ENCODE measurements around the gene STK25.
A peak's percentile ranks its signal among the peaks of the same experiment; 100 is the strongest.
"Not testable (repeated sequence)": the region's sequence is repeated elsewhere in the genome, so short reads cannot be mapped to it uniquely, and the experiment has no call there.

The STK25 gene

GRCh38 chr2:241507430-241508239, 749 bp downstream of the STK25 start:
- peak; percentile 16 to 26 for DNase-seq

- DNase-seq, result no peak
These were observed 1.5 kb downstream of the STK25 start for GRCh38 chr2:241506793-241507429.

GRCh38 chr2:241506317-241506716, 2.1 kb downstream of the STK25 start:
- not testable (repeated sequence) for DNase-seq

GRCh38 chr2:241505781-241506201, 2.6 kb downstream of the STK25 start:
- DNase-seq, result no peak

DNA sequence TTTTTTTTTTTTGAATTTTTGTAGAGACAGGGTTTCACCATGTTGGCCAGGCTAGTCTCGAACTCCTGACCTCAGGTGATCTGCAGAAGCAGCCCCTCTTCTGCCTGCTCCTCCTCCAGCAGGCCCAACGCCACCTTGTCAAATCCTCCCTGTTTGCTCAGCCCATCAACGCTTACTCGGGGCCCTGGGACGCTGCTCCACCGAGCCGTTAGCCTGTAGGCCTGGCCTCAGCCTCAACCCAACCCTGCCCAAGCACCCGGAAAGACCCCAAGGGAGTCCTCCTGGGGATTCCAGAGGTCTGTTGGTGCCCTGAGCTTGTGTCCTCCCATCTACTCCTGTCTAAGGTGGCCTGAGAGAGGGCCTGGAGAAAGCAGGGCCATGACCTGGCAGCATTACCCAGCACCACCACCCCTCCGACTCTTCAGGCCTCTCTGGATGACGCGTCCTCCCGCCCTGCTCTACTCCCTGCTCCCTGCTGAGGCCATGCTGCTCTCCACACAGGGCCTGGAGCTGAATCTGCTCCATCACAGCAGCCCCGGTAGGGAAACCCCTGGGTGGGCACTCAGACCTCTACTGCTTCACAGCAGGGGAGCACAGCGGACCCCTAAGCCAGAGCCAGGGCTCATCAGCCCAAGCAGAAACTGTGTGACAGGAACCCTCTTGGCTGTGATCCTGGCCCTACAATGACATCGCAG, 3.2 kb downstream of the STK25 start:
- no peak for DNase-seq

- DNase-seq, result no peak
These were observed 4.5 kb downstream of the STK25 start for GRCh38 chr2:241503776-241504392.

DNA sequence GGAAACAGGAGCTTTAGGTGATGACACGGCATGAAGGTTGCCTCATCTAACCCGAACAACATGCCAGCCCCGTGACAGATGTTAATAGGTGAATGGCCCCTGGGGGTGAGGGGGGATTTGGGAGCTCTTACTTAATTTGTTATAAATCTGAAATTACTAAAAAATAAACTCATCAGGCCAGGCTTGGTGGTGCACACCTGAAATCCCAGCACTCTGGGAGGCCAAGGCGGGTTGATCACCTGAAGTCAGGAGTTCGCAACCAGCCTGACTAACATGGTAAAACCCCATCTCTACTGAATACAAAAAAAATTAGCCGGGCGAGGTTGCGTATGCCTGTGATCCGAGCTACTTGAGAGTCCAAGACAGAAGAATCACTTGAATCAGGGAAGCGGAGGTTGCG, 6.1 kb downstream of the STK25 start:
- DNase-seq, result no peak

DNA sequence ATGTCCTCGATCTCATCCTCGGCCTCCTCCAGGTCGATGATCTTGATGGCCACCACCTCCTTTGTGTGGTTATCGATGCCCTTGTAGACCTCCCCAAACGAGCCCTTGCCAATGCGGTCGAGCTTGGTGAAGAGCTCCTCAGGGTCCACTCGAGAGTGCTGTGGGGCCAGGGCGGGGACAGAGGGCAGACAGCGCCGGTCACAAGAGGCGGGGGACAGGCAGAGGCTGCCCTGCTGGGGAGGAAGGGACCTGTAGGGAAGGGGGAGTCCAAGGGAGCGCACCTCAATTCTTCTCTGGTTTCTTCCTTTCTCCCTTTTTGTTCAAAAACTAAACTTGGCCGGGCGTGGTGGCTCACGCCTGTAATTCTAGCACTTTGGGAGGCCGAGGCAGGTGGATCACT, 6.8 kb downstream of the STK25 start:
- no peak for DNase-seq

DNA sequence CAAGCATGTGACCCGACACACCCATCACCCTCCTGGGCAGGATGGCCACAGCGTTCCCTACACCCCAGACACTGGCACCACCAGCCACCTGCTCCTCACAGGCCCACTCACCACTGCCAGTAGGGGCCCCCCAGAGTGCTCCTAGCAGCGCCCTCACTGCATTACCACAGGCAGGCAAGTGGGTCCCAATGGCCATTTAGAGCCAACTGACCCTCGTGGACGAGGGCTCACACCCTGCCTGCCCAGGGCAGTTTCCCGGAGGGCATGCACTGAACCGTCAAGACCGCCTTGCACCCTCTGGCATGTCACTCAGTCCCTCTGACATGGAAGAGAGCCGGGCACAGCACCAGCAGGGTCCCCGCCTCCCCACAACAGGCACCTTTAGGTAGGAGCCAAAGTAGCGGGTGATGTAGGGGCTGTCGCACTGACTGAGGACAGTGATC, 7.3 kb downstream of the STK25 start:
- no peak for DNase-seq

- no peak for DNase-seq
These were observed 7.9 kb downstream of the STK25 start for GRCh38 chr2:241500431-241500975.

DNA sequence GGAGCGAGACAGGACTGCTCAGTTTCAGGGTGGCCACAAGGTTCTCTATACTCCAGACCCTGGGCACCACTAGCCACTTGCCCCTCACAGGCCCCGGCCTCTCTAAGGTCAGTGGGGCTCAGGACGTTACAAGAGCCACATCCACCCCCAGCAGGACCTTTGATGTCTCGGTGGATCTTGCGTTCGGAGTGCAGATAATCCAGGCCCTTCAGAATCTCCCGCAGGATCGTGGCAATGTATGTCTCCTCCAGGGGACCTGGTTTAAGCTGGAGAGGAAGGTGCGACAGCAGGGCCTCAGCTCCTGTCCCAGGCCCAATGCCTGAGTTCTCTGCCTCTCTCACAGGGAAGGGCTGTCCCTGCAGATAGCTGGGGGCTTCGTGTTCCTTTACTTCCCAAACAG, 8.4 kb downstream of the STK25 start:
- no peak for DNase-seq

DNA sequence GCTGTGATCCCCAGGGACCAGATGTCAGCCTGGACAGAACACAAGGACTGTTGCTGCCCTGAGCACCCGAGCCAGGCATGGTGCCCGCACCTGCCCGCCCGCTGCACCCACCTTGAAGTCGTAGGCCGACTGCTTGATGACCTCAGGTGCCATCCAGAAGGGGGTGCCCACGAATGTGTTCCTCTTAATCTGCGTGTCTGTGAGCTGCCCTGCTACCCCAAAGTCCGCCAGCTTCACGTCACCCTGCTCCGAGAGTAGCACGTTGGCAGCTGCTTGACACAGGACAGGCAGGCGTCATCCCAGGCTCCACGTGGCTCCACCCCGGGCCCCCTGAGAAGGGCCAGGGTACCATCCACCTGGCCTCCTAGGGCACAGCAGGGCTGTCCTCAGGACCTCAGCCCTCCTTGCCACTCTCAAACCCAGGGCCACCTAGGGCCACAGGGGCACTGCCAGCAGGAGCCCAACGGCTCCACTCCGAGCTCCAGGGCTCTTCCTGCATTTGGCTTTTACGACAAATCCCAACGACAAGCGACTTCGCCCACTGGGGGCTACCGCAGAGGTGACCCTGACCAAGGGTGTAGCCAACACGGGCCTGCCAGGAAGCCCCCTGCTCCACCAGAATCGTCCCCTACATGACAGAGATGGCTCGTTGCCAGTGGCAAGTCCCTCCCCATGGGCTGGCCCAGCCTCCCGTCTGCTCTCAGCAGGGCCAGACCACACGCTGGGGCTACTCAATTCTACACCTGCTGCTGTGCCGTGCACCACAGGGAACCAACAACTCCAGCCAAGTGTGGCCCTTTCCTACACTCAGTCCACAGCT, 9.0 kb downstream of the STK25 start:
- DNase-seq, result no peak

DNA sequence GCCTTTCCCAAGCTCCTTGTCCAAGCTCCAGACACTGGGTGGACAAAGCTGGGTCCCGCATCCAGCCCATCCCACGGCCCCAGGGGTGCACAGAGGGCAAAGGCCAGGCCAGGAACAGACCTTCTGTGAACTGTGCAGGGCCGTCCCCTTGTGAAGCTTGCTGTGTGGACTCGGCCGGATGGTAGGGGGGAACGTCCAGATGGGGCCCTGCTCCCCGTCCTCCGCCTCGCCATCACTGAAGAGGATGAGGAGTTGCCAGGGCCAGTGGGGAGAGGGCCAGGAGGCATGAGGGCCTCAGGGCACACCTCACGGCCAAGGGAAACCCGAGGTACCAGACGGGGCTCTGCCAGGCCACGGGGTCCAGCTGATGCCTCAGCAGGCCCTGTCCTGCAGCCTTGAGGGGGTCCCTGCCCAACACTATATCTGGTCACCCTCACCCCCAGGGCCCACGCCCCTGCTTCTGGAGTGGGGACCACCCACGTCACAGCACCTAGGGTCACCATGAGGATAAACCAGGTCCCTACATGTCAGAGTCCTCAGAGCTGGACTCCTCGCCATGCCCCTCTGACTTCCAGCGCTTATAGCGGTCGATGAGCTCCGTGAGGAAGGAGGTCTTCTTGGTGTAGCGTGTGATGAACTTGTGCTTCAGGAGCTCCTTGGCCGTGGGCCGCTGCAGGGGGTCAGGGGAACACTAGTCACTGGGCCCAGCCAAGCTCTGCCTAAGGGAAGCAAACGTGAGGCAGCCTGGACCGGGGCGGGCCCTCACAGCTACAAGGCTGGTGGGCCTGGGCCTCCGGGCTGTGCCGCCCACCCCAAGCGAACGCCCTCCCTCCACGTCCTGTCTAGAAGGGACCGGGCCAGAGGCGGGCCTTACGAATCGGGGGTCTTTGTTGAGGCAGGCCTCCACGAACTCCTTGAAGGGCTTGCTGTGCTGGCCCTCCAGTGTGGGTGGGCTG, 10.0 kb downstream of the STK25 start:
- no peak for DNase-seq

DNA sequence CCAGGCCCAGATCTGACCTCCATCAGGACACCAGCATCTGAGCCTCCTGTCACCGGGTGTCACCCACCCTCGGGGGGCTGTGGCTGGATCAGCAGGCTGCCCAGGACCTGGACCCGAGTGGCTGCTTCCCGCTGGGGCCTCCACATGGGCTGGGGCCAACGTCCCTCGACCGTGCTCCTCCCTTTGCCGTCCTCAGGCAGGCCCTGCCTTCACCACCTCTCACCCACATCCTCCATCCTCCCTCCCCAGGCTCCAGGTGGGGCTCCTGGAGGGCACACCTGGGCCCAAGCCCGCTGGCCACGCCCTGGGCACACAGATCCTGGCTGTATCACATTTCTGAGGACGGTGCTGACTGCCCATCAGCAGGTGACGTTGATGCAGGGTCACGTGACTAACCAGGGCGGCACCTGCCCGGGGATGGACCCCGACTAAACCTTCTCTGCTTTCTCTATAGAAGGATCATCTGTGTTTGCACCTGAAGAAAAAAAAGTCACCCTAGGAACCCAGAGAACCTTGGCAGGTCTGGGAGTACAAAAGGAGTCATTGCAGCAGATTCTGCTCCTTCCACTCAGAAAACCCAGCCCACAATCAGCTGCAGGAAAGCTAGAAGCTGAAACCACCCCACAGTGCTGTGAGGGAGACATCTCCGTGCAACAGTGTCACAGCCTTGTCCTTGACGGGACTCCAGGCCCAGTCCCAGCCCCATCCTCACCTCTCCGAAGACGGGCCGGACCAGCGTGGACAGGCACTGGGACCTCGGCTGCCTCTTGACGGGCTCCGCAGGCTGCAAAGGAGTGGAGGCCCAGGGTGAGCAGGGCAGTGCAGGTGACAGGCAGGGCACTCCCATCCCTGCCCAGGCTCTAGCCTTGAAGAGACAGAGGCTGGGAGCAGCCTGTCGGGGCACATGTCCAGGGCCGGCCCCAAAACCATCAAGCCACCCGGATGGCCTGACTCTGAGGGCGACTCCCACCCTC, 11.2 kb downstream of the STK25 start:
- no peak for DNase-seq

DNA sequence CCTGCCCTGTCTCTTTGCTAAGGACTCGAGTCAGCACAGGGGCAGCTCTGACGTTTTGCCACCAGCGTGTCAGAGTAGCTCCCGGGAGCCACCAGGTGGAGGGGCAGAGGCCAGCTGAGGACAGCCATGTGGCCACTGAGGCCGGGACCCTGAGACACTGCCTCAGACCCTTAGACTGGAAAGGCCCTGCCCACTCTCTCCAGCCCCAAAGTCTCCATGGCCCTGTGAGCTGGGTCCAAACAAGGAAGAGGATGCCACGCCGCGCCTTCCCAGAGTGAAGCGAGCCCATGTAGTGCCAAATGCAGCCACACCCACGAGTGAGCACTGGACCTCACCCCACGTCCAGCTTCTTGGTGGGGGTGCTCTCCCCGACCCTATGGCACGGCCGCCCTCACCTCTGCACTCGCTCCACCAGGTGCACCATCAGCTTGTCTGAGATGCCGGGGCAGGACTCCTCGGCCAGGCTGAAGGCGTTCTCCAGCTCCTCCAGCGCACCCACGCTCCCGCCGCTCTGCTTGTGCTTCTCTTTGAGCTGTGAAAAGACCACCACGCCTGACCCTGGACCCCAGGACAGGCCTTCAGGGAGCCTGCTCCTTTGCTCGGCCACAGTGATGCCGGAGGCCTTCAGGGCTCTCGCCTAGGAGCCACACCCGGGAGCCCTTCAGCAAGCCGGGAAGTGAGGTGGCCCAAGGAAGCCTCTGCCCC, 12.2 kb downstream of the STK25 start:
- no peak for DNase-seq

DNA sequence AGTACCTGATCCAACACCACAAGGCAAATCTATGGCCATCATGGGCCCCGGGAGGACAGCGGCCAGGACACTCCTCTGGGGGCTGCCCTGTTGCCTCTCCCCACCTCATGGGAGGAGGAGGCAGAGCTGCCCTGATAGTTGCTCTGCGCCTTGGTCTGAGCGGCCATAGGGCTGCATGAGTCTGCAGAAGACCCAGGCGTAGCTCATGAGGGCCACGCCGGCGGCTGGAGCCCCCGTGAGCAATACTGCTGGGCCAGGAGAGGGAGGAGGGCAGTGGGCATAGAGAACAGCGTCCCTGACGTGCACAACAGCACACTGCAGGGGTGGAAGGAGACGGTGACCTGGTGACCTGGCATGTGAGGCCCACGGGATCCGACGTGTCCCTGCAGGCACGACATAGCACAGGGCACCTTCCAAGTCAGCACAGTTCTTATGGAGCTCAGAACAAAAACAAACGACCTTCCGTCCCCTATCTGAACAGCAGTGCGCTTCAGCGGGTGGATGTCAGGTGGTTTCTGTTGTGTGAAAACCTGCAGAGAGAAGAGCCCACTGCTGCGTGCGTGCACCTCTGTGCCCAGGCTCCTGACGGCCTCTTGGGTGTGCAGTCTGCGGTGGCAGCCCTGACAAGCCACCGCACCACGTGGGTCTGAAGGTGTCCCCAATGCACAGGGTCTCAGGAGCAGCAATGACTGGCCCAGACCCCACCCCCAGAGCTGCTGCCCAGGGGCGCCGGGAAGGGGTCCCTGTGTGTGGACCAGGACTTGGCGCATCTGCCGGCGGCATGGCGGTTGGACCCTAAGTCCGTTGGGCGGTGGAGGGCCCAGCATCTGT, 13.0 kb downstream of the STK25 start:
- DNase-seq, result no peak

DNA sequence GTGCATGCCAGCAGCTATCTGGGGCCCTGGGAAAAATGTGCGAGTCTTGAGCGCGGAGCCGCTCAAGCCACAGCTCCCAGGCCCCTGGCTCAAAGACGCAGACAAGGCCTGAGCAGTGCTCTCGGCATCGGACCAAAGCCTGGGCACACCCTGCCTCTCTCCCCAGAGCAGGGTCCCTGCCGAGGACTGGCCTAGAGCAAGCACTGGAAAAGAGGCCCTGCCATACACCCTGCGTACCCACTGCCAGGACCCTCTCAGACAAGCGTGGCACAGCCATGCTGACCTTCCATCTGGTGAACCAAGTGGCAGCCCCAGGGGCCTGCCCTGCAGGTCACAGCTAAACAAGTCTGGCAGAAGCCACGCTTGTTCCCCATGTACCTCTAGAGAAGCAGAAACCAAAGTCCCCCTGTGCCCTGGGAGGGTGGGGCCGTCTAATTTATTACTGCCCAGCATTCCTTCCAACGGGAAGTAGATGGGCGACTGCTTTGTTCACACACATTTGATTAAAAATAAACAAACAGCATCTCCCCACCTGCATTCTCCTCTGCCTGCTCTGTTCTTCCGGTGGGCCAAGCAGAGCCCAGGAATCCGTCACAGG, 14.0 kb downstream of the STK25 start:
- DNase-seq, result no peak

DNA sequence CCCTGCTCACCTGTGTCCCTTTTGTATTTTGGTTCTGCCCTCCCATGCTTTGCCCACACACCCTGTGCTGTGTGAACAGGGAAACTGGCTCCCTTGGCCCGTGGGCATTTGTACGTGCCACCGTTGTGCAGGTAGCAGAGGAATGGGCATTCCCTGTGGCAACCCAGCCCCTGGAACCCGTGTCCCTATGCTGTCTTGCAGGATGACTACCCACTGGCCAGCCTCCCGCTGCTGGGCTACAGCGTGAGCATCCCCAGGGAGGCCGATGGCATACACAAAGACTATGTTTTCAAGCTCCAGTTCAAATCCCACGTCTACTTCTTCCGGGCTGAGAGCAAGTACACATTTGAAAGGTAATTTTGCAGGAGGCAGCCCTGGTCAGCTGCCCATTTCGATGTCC, 15.3 kb downstream of the STK25 start:
- no peak for DNase-seq
